ENCODE results near the gene ADSS1. TPM values are rescaled to one million over a fixed set of nuclear protein-coding genes. Genes with fewer than 3 reads are reported as not detected.
A peak's percentile ranks its signal among the peaks of the same experiment; 100 is the strongest.

The ADSS1 gene
- total RNA-seq, 1 donor from 2014 or later = 5.1 TPM

GRCh38 chr14:104677512-104678332 lies 46.3 kb upstream of the ADSS1 start:
- Histone ChIP-seq H3K4me1 (peaks cover 60% of the 10 kb centered on the region), H3K27ac (peak overlapping the region; percentile 84), H3K4me3 (peak overlapping the region; percentile 59), H3K27me3 (ENCODE audit: low read depth) (no peaks in the 10 kb centered on the region), H3K9me3 (no peaks in the 10 kb centered on the region), H3K36me3 (no peaks in the 10 kb centered on the region)
- DNase-seq = peak; percentile 85
- peak; percentile 80 to 83 for ATAC-seq
- TF ChIP-seq CTCF (IDR thresholded peaks at IDR 0.05) = no peak
- intact Hi-C loops (cut with DNase I) = no loop called here

- Histone ChIP-seq H3K27me3 (ENCODE audit: low read depth) (no peaks in the 10 kb centered on the region), H3K4me1 (peaks cover 61% of the 10 kb centered on the region), H3K27ac (peak overlapping the region; percentile 84), H3K9me3 (no peaks in the 10 kb centered on the region), H3K4me3 (peak overlapping the region; percentile 59), H3K36me3 (no peaks in the 10 kb centered on the region)
- intact Hi-C loops (cut with DNase I) = no loop called here
- DNase-seq = peak; percentile 56
- no peak for TF ChIP-seq CTCF (IDR thresholded peaks at IDR 0.05)
- peak in 1 of 2 donors; percentile 1 for ATAC-seq
Observed at GRCh38 chr14:104678346-104678745, 45.7 kb upstream of the ADSS1 start.

GRCh38 chr14:104678901-104679705 lies 44.9 kb upstream of the ADSS1 start:
- no peaks in the 10 kb centered on the region for H3K9me3 ChIP-seq
- DNase-seq (peak; percentile 44), ATAC-seq (no peak)
- H3K4me3 ChIP-seq = no peak overlapping the region
- H3K36me3 ChIP-seq = no peaks in the 10 kb centered on the region
- no peak for TF ChIP-seq CTCF (IDR thresholded peaks at IDR 0.05)
- H3K27me3 ChIP-seq (ENCODE audit: low read depth) = no peaks in the 10 kb centered on the region
- intact Hi-C loops (cut with DNase I) = no loop called here
- H3K27ac ChIP-seq = peak overlapping the region; percentile 84
- H3K4me1 ChIP-seq = peaks cover 61% of the 10 kb centered on the region

- TF ChIP-seq CTCF (IDR thresholded peaks at IDR 0.05) = no peak
- ATAC-seq = no peak
- H3K36me3 ChIP-seq = no peaks in the 10 kb centered on the region
- no peaks in the 10 kb centered on the region for H3K27me3 ChIP-seq (ENCODE audit: low read depth)
- H3K4me3 ChIP-seq = no peak overlapping the region
- peak overlapping the region; percentile 79 for H3K27ac ChIP-seq
- H3K9me3 ChIP-seq = no peaks in the 10 kb centered on the region
- peak; percentile 48 for DNase-seq
- intact Hi-C loops (cut with DNase I) = no loop called here
- H3K4me1 ChIP-seq = peaks cover 61% of the 10 kb centered on the region
Observed at GRCh38 chr14:104680056-104680805, 43.8 kb upstream of the ADSS1 start.

Measured in lower lobe of right lung (tissue), 2 donors.